Measurements from ENCODE around the gene ZBTB44. TPM values are rescaled to one million over a fixed set of nuclear protein-coding genes. Genes with fewer than 3 reads are reported as not detected.
A peak's percentile ranks its signal among the peaks of the same experiment; 100 is the strongest.

ZBTB44 gene
- polyA plus RNA-seq, 1 donor = 31.4 TPM

- DNase-seq (ENCODE audit: low read depth) = peak; percentile 34
These were observed 136.0 kb downstream of the ZBTB44 start for GRCh38 chr11:130178441-130179339.

GRCh38 chr11:130177782-130178181 is 136.9 kb downstream of the ZBTB44 start:
- no peak for DNase-seq (ENCODE audit: low read depth)

Other genes with a start within 250 kb of the ZBTB44 start
- 122 TPM for gene APLP2, start 245.0 kb downstream of the ZBTB44 start, polyA plus RNA-seq (ENCODE audit: insufficient read length)
- gene ST14, start 155.1 kb downstream of the ZBTB44 start, polyA plus RNA-seq (ENCODE audit: insufficient read length) = 0.40 TPM
- gene ADAMTS8, start 113.7 kb upstream of the ZBTB44 start, polyA plus RNA-seq (ENCODE audit: insufficient read length) = 10.5 TPM
- gene ADAMTS15, start 133.7 kb upstream of the ZBTB44 start, polyA plus RNA-seq (ENCODE audit: insufficient read length) = 19.5 TPM